Memory B cell (primary cell): Measurements from ENCODE around the gene VAV3.

ENCODE experiments used
- ATAC-seq: fragments of 150-1000 bp; cut with Tn5 transposase; 2 replicates; pipeline ENCODE4 v1.10.0; 2021; ENCODE audit warnings: low read depth, mild to moderate bottlenecking, moderate library complexity
- DNase-seq, 2 donors: peaks; one replicate each; pipeline ENCODE4 v3.0.0; 2022; ENCODE audit warnings: low spot score in 2 of 2
- H3K27ac Mint-ChIP-seq: one replicate; pipeline ENCODE4 v1.8.0; 2022; ENCODE audit warnings: mild to moderate bottlenecking, moderate library complexity, mixed read lengths
- H3K27me3 Mint-ChIP-seq: one replicate; pipeline ENCODE4 v1.8.0; 2022; ENCODE audit warnings: mixed read lengths
- H3K36me3 Mint-ChIP-seq: one replicate; pipeline ENCODE4 v1.8.0; 2022; ENCODE audit warnings: mild to moderate bottlenecking, mixed read lengths
- H3K4me1 Mint-ChIP-seq: one replicate; pipeline ENCODE4 v1.8.0; 2022; ENCODE audit warnings: mixed read lengths
- H3K4me3 Mint-ChIP-seq: one replicate; pipeline ENCODE4 v1.8.0; 2022; ENCODE audit warnings: mild to moderate bottlenecking, moderate library complexity, mixed read lengths
- H3K9me3 Mint-ChIP-seq: one replicate; pipeline ENCODE4 v1.8.0; 2022; ENCODE audit warnings: mixed read lengths

Gene VAV3

DNA sequence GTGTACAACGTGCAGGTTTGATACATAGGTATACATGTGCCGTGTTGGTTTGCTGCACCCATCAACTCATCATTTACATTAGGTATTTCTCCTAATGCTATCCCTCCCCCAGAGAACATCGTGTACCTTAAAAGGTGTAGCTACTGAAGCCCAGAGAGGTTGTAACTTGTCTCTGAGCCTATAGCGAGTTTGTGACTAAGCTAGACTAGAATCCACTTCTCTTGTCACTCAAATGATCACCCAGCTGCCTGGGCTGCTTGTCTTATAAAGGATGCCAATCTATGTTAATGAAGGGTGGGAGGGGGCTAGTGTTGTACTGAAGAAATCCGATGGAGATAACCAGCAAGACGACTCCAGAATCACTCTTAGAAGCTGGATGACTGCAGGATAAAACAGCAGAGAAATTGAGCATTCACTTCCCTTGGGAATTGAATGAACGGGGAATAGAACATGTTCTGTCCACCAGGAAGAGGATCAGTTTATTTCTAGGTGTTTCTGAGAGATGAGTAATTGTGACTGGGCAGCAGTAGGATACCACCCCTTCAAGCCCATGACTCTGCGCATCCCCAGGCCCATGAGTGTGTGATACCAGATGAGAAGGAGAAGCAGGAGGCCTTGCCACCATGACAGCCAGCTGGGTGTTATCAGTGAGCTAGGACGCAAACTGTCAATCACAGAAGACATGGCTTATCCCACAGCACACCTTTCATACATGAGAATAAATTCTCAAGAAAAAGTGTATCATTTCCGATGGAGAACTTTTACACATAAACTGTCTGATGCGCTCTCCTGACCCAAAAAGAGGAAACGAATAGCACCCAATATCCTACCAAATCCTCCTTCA lies 433.7 kb downstream of the VAV3 start:
- Mint-ChIP-seq H3K36me3 (no peaks in the 10 kb centered on the region), H3K27ac (no peak overlapping the region), H3K4me3 (no peak overlapping the region), H3K9me3 (no peaks in the 10 kb centered on the region), H3K4me1 (peaks cover 9% of the 10 kb centered on the region), H3K27me3 (no peaks in the 10 kb centered on the region)
- no peak for DNase-seq
- no peak for ATAC-seq

DNA sequence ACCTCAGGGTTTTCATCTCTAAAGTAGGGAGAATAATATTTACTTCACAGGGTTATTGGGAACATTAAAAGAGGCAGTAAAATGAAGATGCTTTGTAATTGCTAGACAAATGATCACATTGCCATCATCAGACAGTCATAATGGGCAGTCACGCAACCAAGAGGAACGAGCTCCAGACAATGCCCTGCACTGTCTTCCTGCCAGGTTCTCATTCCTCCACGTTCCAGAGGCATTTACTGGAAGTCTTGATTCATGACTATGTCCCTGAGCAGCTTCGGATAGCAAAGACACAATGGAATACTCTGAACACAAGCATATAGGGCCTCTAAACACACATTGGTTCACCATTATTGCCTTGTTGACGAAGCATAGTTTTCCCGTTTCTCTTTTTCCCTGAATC lies 434.4 kb downstream of the VAV3 start:
- Mint-ChIP-seq H3K27me3 (no peaks in the 10 kb centered on the region), H3K4me3 (no peak overlapping the region), H3K9me3 (no peaks in the 10 kb centered on the region), H3K36me3 (no peaks in the 10 kb centered on the region), H3K4me1 (peaks cover 8% of the 10 kb centered on the region), H3K27ac (no peak overlapping the region)
- DNase-seq (no peak), ATAC-seq (no peak)

DNA sequence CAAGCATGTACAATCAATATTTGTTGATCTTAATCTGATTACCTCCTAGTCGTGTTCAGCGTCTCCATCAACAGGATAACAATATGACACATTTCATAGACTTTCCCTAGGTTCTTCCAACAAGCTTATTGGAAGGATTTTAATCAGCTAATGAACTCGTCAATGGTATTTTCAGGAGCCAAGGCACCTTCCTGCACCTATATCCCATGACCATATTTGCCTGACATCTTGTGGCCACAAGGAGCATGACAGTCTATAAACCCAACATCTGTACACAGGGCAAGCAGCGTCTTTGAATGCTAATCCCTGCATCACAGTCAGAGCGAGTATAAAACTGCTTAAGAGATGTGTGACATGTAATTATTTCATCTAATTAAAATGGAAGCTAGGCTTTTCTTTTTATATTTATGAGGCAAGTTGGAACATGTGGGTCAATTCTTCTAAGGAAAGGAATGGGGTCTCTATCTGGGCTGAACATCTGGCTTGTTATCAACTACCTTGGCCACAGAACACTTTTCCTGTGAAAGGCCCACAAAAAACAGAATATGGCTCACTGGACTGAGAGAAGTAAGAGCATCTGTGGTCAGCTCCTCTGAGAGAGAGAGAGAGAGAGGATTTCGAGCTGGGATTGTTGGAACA lies 435.4 kb downstream of the VAV3 start:
- Mint-ChIP-seq H3K36me3 (no peaks in the 10 kb centered on the region), H3K4me3 (no peak overlapping the region), H3K27me3 (no peaks in the 10 kb centered on the region), H3K27ac (no peak overlapping the region), H3K4me1 (peaks cover 14% of the 10 kb centered on the region), H3K9me3 (no peaks in the 10 kb centered on the region)
- DNase-seq (peak; percentile 25 to 47), ATAC-seq (peak; percentile 83)

DNA sequence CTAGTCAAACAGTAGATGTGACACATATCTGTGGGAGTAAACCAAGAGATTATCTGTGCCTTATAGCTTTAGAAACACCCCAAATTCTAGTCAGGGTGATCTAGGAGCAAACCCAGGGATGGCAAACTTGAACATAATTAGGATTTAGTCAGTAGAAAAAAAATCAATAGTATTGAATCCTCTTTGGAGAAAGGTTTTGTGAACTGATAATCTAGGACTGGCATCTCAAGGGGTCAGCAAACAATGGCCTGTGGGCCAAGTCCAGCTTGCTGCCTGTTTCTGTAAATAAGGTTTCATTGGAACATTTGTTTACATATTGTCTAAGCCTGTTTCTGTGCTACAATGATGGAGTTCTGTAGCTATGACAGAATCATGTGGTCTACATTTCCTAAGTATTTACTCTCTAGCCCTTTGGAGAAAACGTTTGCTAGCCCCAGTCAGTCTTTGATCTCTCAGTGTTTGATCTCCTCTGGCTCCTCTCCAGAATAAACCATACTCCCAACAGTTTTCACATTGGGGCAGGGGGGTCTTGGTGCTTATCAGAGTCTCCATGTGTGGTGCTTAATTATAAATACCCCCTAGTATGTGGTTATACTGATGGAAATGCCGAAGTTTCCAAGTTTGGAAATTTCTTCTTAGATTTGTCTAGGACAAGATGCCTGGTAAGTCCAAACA lies 438.3 kb downstream of the VAV3 start:
- H3K27ac Mint-ChIP-seq: no peak overlapping the region
- H3K27me3 Mint-ChIP-seq: no peaks in the 10 kb centered on the region
- H3K36me3 Mint-ChIP-seq: no peaks in the 10 kb centered on the region
- H3K4me1 Mint-ChIP-seq: peaks cover 14% of the 10 kb centered on the region
- DNase-seq (no peak), ATAC-seq (no peak)
- H3K9me3 Mint-ChIP-seq: no peaks in the 10 kb centered on the region
- no peak overlapping the region for H3K4me3 Mint-ChIP-seq

DNA sequence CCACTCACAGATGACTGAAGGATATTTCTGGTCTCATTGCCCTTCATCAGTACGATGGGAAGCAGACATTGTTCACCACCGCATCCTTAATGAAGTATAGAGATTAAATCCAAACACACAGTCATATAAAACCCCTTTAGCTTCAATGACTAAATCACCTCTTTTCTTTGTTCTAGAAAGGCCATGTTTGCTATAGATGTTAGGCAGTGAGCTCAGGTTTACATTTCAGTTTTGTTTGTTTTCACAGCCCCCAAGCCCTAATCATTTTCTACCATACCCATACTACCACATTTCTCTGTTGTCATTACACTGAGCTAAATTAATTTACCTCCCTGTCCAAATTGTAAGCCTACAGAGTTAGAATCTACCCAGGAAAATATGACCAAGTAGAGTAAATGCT lies 439.0 kb downstream of the VAV3 start:
- DNase-seq: no peak
- H3K27ac Mint-ChIP-seq: no peak overlapping the region
- H3K4me1 Mint-ChIP-seq: peaks cover 14% of the 10 kb centered on the region

DNA sequence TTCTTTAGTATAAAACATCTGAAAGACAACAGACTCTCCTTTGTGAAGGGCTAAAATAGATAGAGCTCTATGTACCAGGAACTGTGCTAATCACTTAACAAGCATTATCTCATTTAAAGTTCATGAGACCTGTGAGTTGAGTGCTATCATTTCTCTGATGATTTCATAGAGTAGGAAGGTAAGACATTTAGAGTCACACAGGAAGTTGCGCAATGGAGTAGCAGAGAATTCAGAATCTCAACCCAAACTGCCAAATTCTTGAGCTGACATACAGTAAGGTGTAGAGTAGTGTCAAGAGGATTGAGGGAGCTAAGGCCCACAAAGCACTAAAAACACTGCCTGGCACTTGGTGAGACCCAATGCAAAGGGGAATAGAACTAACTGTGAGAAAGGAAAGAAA lies 439.8 kb downstream of the VAV3 start:
- no peak for ATAC-seq
- Mint-ChIP-seq H3K36me3 (no peaks in the 10 kb centered on the region), H3K27me3 (no peaks in the 10 kb centered on the region), H3K9me3 (no peaks in the 10 kb centered on the region), H3K27ac (no peak overlapping the region), H3K4me1 (peaks cover 14% of the 10 kb centered on the region), H3K4me3 (no peak overlapping the region)
- DNase-seq: no peak

More for the DNA sequence above, 439.0 kb downstream of the VAV3 start:
- Mint-ChIP-seq H3K4me3 (no peak overlapping the region), H3K36me3 (no peaks in the 10 kb centered on the region), H3K27me3 (no peaks in the 10 kb centered on the region), H3K9me3 (no peaks in the 10 kb centered on the region)
- no peak for ATAC-seq

DNA sequence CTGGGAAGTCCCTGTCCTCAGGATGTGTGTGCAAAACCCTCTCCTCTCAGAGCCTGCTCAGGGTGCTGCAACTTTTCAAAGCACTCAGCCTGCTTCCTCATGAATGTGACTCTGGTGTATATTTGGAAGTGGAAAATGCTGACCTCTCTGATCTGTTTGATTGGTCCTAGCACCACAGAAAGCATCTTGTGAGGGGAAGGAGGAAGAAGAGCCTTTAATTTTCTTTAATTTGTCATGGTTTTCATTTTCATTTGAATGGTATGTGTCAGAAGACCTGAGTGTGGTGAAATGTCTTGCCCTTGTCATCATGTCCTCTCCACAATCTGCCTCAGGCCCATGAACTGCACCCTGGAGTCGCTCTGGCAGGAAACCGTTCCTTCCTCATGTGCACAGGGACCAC lies 440.7 kb downstream of the VAV3 start:
- Mint-ChIP-seq H3K36me3 (no peaks in the 10 kb centered on the region), H3K4me1 (peaks cover 11% of the 10 kb centered on the region), H3K27me3 (no peaks in the 10 kb centered on the region), H3K4me3 (no peak overlapping the region), H3K9me3 (no peaks in the 10 kb centered on the region), H3K27ac (no peak overlapping the region)
- DNase-seq: no peak
- no peak for ATAC-seq

DNA sequence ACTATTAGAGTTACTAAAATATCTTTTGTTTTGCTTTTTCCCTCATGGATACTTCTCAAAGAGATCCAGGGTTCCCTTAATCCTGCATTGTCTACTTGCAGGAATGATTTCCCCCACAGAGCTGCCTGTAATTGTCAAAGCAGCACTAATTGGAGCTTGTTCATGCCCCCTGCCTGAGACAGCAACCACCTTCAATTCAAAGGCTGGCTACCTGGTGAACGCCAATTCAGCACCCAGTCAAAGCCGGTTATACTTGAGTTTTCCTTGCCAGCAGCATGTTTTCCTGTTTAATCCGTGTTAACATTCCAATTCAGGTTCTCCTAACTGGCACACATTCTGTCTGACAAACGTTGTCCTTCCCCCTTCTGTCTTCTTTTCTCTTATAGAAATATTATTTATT lies 441.2 kb downstream of the VAV3 start:
- Mint-ChIP-seq H3K4me1 (peaks cover 11% of the 10 kb centered on the region), H3K9me3 (no peaks in the 10 kb centered on the region), H3K27me3 (no peaks in the 10 kb centered on the region), H3K4me3 (no peak overlapping the region), H3K27ac (no peak overlapping the region), H3K36me3 (no peaks in the 10 kb centered on the region)
- ATAC-seq: no peak
- DNase-seq: no peak

DNA sequence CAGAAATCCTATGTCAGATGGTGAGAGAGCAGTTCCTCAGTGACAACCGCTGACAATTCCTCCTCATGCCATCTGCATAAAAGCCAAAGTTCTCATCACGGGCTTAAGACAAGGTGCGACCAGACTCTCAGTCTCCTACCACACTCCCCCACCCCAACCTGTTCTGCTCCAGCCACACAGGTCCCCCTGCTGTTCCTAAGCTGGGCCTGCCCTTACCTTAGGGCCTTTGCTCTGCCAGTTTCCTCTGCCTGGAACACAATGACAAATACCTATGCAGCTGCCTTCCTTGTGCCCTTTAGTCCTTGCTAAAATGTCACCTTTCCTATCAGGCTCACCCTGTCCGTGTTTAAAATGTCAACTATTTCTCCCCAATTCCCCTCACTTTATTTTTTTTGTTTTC lies 441.9 kb downstream of the VAV3 start:
- no peak overlapping the region for H3K27ac Mint-ChIP-seq
- H3K9me3 Mint-ChIP-seq: no peaks in the 10 kb centered on the region
- H3K36me3 Mint-ChIP-seq: no peaks in the 10 kb centered on the region
- H3K4me3 Mint-ChIP-seq: no peak overlapping the region
- ATAC-seq (no peak), DNase-seq (no peak)
- no peaks in the 10 kb centered on the region for H3K27me3 Mint-ChIP-seq
- H3K4me1 Mint-ChIP-seq: peaks cover 11% of the 10 kb centered on the region
